HepG2 (cell line): Measurements from ENCODE around the gene C1R. TPM values are rescaled to one million over a fixed set of nuclear protein-coding genes. Genes with fewer than 3 reads are reported as not detected.
A peak's percentile ranks its signal among the peaks of the same experiment; 100 is the strongest.

ENCODE experiments used
- ARID2 ChIP-seq: sonication (generic); formaldehyde crosslinking; IDR thresholded peaks from 2 replicates; pipeline ENCODE4 v1.8.1; 2022; ENCODE audit warnings: mild to moderate bottlenecking, missing genetic modification reagents, borderline replicate concordance
- CBX1 ChIP-seq: IDR thresholded peaks from one replicate; pipeline ENCODE4 v1.6.1; 2016; ENCODE audit warnings: antibody characterized with exemption, low read depth
- CEBPG ChIP-seq: IDR thresholded peaks from 2 replicates; pipeline ENCODE4 v1.6.1; 2016
- FLYWCH1 ChIP-seq: sonication (generic); formaldehyde crosslinking; IDR thresholded peaks from 2 replicates; pipeline ENCODE4 v1.8.1; 2023; ENCODE audit warnings: mild to moderate bottlenecking, missing genetic modification reagents
- FOSL2 ChIP-seq: sonication (generic); formaldehyde crosslinking; IDR thresholded peaks from 2 replicates; pipeline ENCODE4 v1.4.0; 2020; ENCODE audit warnings: missing genetic modification reagents
- HDAC6 ChIP-seq: fragments of 200-600 bp; sonication (generic); IDR thresholded peaks from 2 replicates; pipeline ENCODE4 v1.7.0; 2017; ENCODE audit warnings: mild to moderate bottlenecking, antibody characterized with exemption, low read length, low read depth
- PHF5A ChIP-seq: IDR thresholded peaks from one replicate; pipeline ENCODE4 v1.6.1; 2018; ENCODE audit warnings: low read depth, missing genetic modification reagents; ENCODE audit not compliant: unreplicated experiment
- RBFOX2 ChIP-seq: fragments of 200-400 bp; formaldehyde crosslinking; IDR thresholded peaks from 2 replicates; pipeline ENCODE4 v1.6.1; 2017; ENCODE audit warnings: low read depth, mild to moderate bottlenecking, low read length
- SAFB2 ChIP-seq: sonication (generic); formaldehyde crosslinking; IDR thresholded peaks from 2 replicates; pipeline ENCODE4 v1.5.1; 2020; ENCODE audit warnings: missing genetic modification reagents, low read depth, mild to moderate bottlenecking, borderline replicate concordance
- SMAD9 ChIP-seq: sonication (generic); formaldehyde crosslinking; IDR thresholded peaks from 2 replicates; pipeline ENCODE4 v1.5.1; 2020; ENCODE audit warnings: mild to moderate bottlenecking, missing genetic modification reagents
- SOX5 ChIP-seq: IDR thresholded peaks from 2 replicates; pipeline ENCODE4 v1.6.1; 2016; ENCODE audit warnings: borderline replicate concordance
- WIZ ChIP-seq: sonication (generic); formaldehyde crosslinking; IDR thresholded peaks from 2 replicates; pipeline ENCODE4 v1.5.1; 2020; ENCODE audit warnings: mild to moderate bottlenecking, missing genetic modification reagents
- ZBTB7B ChIP-seq: sonication (generic); formaldehyde crosslinking; IDR thresholded peaks from 2 replicates; pipeline ENCODE4 v1.4.0; 2020; ENCODE audit warnings: missing genetic modification reagents
- ZFP36L2 ChIP-seq: sonication (generic); formaldehyde crosslinking; IDR thresholded peaks from 2 replicates; pipeline ENCODE4 v1.4.0; 2020; ENCODE audit warnings: missing genetic modification reagents
- ZMYM2 ChIP-seq: sonication (generic); formaldehyde crosslinking; IDR thresholded peaks from 2 replicates; pipeline ENCODE4 v1.8.0; 2022; ENCODE audit warnings: mild to moderate bottlenecking, missing genetic modification reagents
- ZNF234 ChIP-seq: sonication (generic); formaldehyde crosslinking; conservative IDR thresholded peaks from 2 replicates; pipeline ENCODE4 v1.5.1; 2020; ENCODE audit warnings: mild to moderate bottlenecking, missing genetic modification reagents
- ZNF282 ChIP-seq: fragments of 450-650 bp; IDR thresholded peaks from 2 replicates; pipeline ENCODE4 v1.6.1; 2018; ENCODE audit not compliant: partially characterized antibody
- ZNF772 ChIP-seq: sonication (generic); formaldehyde crosslinking; IDR thresholded peaks from 2 replicates; pipeline ENCODE4 v1.5.0; 2020; ENCODE audit warnings: mild to moderate bottlenecking, missing genetic modification reagents
- polyA plus RNA-seq, 8 experiments: library from polyadenylated mRNA; depleted of rRNA in 3 of 8; stranded (reverse) in 7 of 8; unstranded in 1 of 8; fragments of >200 nt; fragmentation: Illumina TruSeq in 4 of 8; extraction: Trizol in 4 of 8; gene quantifications; 2 replicates each; pipeline versions ENCODE4 v1.2.1 to v1.2.3, GENCODE V29; 2011 to 2016; ENCODE audit warnings: low read depth in 4 of 8, missing spikeins in 1 of 8, mixed read lengths in 1 of 8; ENCODE audit not compliant: insufficient read depth in 1 of 8
- total RNA-seq, 5 experiments: library from RNA; depleted of rRNA; stranded (reverse); fragments of >200 nt; fragmentation: Illumina TruSeq; extraction: Trizol; gene quantifications; 2 replicates each; pipeline ENCODE4 v1.2.3, GENCODE V29; 2016; ENCODE audit warnings: low read depth in 1 of 5
- TF ChIP-seq, protein P1 (sequence below): sonication (generic); formaldehyde crosslinking; IDR thresholded peaks from 2 replicates; pipeline ENCODE4 v1.4.0; 2020; ENCODE audit warnings: mild to moderate bottlenecking, low read depth, missing genetic modification reagents
- TF ChIP-seq, protein P2 (sequence below): sonication (generic); formaldehyde crosslinking; IDR thresholded peaks from 2 replicates; pipeline ENCODE4 v1.4.0; 2020; ENCODE audit warnings: missing genetic modification reagents
- TF ChIP-seq, protein P3 (sequence below): sonication (generic); formaldehyde crosslinking; IDR thresholded peaks from 2 replicates; pipeline ENCODE4 v1.8.1; 2023; ENCODE audit warnings: mild to moderate bottlenecking, missing genetic modification reagents
- TF ChIP-seq, protein P4 (sequence below): sonication (generic); formaldehyde crosslinking; IDR thresholded peaks from 2 replicates; pipeline ENCODE4 v1.5.1; 2020; ENCODE audit warnings: mild to moderate bottlenecking, missing genetic modification reagents, moderate library complexity
- TF ChIP-seq, protein P5 (sequence below): sonication (generic); formaldehyde crosslinking; IDR thresholded peaks from 2 replicates; pipeline ENCODE4 v1.9.0; 2021; ENCODE audit warnings: missing genetic modification reagents, mild to moderate bottlenecking, borderline replicate concordance

C1R gene
- total and polyA plus RNA-seq, 2 of the 13 experiments (the other 11 are each of a cell fraction or from before 2014, with no cell fraction given), result 3.5 to 6.5 TPM

DNA sequence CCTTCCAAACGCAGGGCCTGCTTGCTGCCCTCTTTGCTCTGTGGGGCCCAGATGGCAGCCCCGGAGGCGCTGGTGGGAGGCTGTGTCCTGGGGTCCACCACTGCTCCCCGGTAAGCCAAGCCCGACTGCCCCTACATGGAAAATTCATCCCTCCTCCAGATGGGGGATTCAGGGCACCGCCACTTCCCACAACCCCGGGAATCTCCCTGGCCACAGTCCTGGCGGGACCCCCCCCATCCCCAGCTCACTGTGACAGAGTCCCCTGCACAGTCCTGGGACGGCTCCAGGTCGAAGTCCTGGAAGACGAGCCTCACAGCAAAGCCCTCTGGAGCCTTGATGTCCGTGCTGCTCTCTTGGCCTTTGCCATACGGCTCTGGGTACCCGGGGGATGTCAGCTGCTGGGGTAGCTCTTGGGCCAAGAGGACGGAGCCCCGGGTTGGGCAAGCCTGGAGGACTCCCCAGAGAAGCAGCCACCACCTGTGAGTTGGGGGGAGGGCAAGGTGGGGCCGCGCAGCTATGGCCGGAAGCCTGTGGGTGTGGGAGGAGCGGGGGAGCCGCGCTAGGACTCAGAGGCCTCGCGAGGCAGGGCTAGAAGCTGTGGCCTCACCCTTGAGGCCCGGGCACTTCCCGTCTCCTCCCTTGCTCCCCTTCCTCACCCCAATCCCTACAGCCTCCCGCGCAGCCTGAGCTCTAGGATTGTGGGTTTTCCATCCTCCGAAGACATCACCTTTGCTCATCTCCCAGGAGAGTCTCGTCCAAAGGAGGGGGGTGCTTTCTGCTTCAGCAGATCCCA, 16.0 kb upstream of the C1R start (continued):
- TF ChIP-seq, protein P1, sequence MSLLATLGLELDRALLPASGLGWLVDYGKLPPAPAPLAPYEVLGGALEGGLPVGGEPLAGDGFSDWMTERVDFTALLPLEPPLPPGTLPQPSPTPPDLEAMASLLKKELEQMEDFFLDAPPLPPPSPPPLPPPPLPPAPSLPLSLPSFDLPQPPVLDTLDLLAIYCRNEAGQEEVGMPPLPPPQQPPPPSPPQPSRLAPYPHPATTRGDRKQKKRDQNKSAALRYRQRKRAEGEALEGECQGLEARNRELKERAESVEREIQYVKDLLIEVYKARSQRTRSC (CRISPR knock-in tag), result no peak
- TF ChIP-seq ZNF282 (no peak), ZMYM2 (CRISPR knock-in tag) (no peak), ZNF772 (CRISPR knock-in tag) (peak; percentile 36; the same call in 1 of the 2 replicates), SMAD9 (CRISPR knock-in tag) (no peak), ARID2 (CRISPR knock-in tag) (peak; percentile 69; the same call in 1 of the 2 replicates), ZBTB7B (CRISPR knock-in tag) (peak; percentile 76; the same call in 1 of the 2 replicates), CEBPG (CRISPR knock-in tag) (0 out of 2 replicates have a peak, but pooled peaks have one; percentile 30), CBX1 (peak; percentile 57), FOSL2 (CRISPR knock-in tag) (peak; percentile 31; the same call in 1 of the 2 replicates), ZFP36L2 (CRISPR knock-in tag) (no peak), WIZ (peak; percentile 64; the same call in 1 of the 2 replicates), SAFB2 (no peak; the same call in 1 of the 2 replicates), HDAC6 (no peak), ZNF234 (CRISPR knock-in tag) (no peak), SOX5 (no peak), FLYWCH1 (no peak), RBFOX2 (peak; percentile 89), PHF5A (CRISPR knock-in tag) (no peak)
- TF ChIP-seq, protein P2, sequence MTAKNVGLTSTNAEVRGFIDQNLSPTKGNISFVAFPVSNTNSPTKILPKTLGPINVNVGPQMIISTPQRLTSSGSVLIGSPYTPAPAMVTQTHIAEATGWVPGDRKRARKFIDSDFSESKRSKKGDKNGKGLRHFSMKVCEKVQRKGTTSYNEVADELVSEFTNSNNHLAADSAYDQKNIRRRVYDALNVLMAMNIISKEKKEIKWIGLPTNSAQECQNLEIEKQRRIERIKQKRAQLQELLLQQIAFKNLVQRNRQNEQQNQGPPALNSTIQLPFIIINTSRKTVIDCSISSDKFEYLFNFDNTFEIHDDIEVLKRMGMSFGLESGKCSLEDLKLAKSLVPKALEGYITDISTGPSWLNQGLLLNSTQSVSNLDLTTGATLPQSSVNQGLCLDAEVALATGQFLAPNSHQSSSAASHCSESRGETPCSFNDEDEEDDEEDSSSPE (CRISPR knock-in tag), result peak; percentile 59; the same call in 1 of the 2 replicates
- TF ChIP-seq, protein P3, sequence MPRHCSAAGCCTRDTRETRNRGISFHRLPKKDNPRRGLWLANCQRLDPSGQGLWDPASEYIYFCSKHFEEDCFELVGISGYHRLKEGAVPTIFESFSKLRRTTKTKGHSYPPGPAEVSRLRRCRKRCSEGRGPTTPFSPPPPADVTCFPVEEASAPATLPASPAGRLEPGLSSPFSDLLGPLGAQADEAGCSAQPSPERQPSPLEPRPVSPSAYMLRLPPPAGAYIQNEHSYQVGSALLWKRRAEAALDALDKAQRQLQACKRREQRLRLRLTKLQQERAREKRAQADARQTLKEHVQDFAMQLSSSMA (CRISPR knock-in tag), result peak; percentile 48; the same call in 1 of the 2 replicates
- TF ChIP-seq, protein P4, sequence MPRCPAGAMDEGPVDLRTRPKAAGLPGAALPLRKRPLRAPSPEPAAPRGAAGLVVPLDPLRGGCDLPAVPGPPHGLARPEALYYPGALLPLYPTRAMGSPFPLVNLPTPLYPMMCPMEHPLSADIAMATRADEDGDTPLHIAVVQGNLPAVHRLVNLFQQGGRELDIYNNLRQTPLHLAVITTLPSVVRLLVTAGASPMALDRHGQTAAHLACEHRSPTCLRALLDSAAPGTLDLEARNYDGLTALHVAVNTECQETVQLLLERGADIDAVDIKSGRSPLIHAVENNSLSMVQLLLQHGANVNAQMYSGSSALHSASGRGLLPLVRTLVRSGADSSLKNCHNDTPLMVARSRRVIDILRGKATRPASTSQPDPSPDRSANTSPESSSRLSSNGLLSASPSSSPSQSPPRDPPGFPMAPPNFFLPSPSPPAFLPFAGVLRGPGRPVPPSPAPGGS, result peak; percentile 66; the same call in 1 of the 2 replicates
- TF ChIP-seq, protein P5, sequence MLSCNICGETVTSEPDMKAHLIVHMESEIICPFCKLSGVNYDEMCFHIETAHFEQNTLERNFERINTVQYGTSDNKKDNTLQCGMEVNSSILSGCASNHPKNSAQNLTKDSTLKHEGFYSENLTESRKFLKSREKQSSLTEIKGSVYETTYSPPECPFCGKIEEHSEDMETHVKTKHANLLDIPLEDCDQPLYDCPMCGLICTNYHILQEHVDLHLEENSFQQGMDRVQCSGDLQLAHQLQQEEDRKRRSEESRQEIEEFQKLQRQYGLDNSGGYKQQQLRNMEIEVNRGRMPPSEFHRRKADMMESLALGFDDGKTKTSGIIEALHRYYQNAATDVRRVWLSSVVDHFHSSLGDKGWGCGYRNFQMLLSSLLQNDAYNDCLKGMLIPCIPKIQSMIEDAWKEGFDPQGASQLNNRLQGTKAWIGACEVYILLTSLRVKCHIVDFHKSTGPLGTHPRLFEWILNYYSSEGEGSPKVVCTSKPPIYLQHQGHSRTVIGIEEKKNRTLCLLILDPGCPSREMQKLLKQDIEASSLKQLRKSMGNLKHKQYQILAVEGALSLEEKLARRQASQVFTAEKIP (CRISPR knock-in tag), result no peak
